Kidney epithelial cell (primary cell): ENCODE results near the gene ZNF121. TPM values are rescaled to one million over a fixed set of nuclear protein-coding genes. Genes with fewer than 3 reads are reported as not detected.

Experiments
- DNase-seq: peaks from one replicate; pipeline ENCODE4 v3.0.0-alpha.2; 2010; ENCODE audit warnings: low read depth
- H3K27me3 ChIP-seq: 2 replicates; pipeline ENCODE4 v1.6.0; 2011; ENCODE audit warnings: low read length; ENCODE audit not compliant: control insufficient read depth, insufficient read depth
- H3K36me3 ChIP-seq: 2 replicates; pipeline ENCODE4 v1.5.1; 2011; ENCODE audit warnings: low read length; ENCODE audit not compliant: control insufficient read depth, insufficient read depth
- H3K4me3 ChIP-seq: 2 replicates; pipeline ENCODE4 v1.5.1; 2011; ENCODE audit warnings: low read depth, mild to moderate bottlenecking, control low read depth, low read length
- CTCF ChIP-seq: IDR thresholded peaks from 2 replicates; pipeline ENCODE4 v1.5.1; 2011; ENCODE audit warnings: mild to moderate bottlenecking, moderate library complexity, low read length, control low read depth, inconsistent platforms; ENCODE audit not compliant: insufficient read depth, poor library complexity, severe bottlenecking
- total RNA-seq: library from RNA; depleted of rRNA; stranded (reverse); fragments of >200 nt; gene quantifications from 2 replicates; pipeline ENCODE4 v1.2.3, GENCODE V29; 2015

Gene ZNF121
- 37.9 and 39.2 TPM in 2 replicates for total RNA-seq

GRCh38 chr19:9584073-9584833 is at the start of gene ZNF121:
ZNF121 (minus strand) TSS chr19:9584504; CDS start chr19:9568097, 16,407 bp downstream.
- no peak for TF ChIP-seq CTCF
- H3K36me3 ChIP-seq, result no peaks in the 10 kb centered on the region
- no peaks in the 10 kb centered on the region for H3K27me3 ChIP-seq
- DNase-seq, result peak; percentile 16
- peak within 1 kb of the TSS; percentile 83 for H3K4me3 ChIP-seq

DNA sequence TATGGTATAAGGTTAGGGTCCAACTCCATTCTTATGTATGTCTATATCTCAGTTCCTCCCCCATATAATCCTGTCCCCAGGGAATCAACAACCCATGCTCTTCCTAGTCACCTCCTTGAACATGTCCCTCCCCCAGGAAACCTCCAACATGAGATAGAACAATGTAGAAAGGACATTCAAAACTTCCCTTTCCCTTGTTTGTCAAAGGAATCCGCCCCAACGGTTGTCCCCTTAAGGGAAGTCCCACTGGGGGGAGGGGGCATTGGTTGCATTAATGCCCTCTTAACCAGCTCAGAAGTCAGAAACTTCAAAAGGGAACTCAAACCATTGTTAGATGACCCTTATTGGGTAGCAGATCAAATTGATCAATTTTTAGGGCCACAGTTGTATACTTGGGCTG is 43.6 kb upstream of the ZNF121 start:
- Histone ChIP-seq H3K27me3 (no peaks in the 10 kb centered on the region), H3K4me3 (no peak overlapping the region), H3K36me3 (no peaks in the 10 kb centered on the region)
- TF ChIP-seq CTCF, result no peak
- no peak for DNase-seq

DNA sequence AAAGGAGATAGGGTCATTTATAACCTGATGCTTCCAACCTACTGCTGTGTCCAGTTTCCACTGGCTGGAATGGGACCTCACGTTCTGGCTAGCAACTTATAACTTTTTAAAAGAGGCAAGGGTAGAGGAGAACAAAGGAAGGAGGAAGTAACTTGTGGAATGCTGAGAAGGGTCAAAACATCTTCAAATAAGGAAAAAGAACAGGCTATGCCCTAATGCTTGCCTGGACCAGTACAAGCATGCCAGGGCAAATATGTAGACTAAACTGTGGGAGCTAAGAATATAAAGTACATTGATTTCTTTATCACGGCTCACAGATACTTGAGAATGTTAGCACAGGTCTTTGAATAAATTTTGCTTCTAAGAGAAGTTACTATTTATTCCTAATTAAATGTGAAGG is 38.2 kb upstream of the ZNF121 start:
- peaks cover under 1% of the 10 kb centered on the region for H3K36me3 ChIP-seq
- DNase-seq, result no peak
- H3K4me3 ChIP-seq, result no peak overlapping the region
- TF ChIP-seq CTCF, result no peak
- no peaks in the 10 kb centered on the region for H3K27me3 ChIP-seq

- H3K36me3 ChIP-seq, result peaks cover 1% of the 10 kb centered on the region
Measured at GRCh38 chr19:9621156-9622037, 37.1 kb upstream of the ZNF121 start, which contains the start of gene ZNF561. ZNF561 (minus strand) TSS chr19:9621232; CDS start chr19:9619456, 1,776 bp downstream.

GRCh38 chr19:9620842-9621155 is 36.5 kb upstream of the ZNF121 start:
- TF ChIP-seq CTCF, result no peak
- no peak for DNase-seq
- Histone ChIP-seq H3K27me3 (no peaks in the 10 kb centered on the region), H3K4me3 (peak overlapping the region; percentile 87), H3K36me3 (peaks cover 1% of the 10 kb centered on the region)

More at GRCh38 chr19:9621156-9622037, 37.1 kb upstream of the ZNF121 start, which contains the start of gene ZNF561:
- no peak for TF ChIP-seq CTCF
- DNase-seq, result peak; percentile 65
- peak within 1 kb of the TSS; percentile 87 for H3K4me3 ChIP-seq
- H3K27me3 ChIP-seq, result no peaks in the 10 kb centered on the region
